Keratinocyte (primary cell): ENCODE data around the gene PDCD1LG2.

Experiments used
- EZH2 ChIP-seq: IDR thresholded peaks from one replicate; pipeline ENCODE4 v1.6.1; 2012; ENCODE audit warnings: inconsistent platforms, mild to moderate bottlenecking, low read length, moderate library complexity
- TF ChIP-seq, protein P1 (sequence below), 3 experiments: IDR thresholded peaks in 1 of 3; conservative IDR thresholded peaks in 1 of 3; optimal IDR thresholded peaks in 1 of 3; 2 replicates in 2 of 3; 3 replicates in 1 of 3; pipeline versions ENCODE3 to v1.5.1; 2011; ENCODE audit warnings: low read length in 3 of 3, mild to moderate bottlenecking in 3 of 3, moderate library complexity in 2 of 3, control low read depth in 1 of 3, inconsistent platforms in 1 of 3; ENCODE audit not compliant: insufficient read depth in 2 of 3; ENCODE audit errors: extremely low read depth in 1 of 3

DNA sequence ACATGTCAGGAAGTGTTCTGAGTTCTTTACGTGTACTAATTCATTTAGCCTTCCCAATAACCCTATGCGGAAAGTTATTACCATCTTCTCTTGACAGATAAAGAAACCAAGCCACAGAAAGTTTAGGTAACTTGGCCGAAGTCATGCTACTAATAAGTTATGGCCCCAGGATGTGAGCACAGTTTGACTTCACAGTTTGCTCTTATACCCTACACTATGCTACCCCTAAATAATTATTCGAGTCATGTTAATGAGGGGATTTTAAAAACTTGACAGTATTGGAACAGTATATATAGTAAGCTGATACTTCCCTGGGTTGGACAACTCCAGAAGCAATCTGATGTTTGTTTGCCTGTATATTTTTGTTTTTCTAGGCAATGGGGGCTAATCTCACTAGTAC, 29.4 kb upstream of the PDCD1LG2 start:
- TF ChIP-seq EZH2: no peak
- TF ChIP-seq, protein P1, sequence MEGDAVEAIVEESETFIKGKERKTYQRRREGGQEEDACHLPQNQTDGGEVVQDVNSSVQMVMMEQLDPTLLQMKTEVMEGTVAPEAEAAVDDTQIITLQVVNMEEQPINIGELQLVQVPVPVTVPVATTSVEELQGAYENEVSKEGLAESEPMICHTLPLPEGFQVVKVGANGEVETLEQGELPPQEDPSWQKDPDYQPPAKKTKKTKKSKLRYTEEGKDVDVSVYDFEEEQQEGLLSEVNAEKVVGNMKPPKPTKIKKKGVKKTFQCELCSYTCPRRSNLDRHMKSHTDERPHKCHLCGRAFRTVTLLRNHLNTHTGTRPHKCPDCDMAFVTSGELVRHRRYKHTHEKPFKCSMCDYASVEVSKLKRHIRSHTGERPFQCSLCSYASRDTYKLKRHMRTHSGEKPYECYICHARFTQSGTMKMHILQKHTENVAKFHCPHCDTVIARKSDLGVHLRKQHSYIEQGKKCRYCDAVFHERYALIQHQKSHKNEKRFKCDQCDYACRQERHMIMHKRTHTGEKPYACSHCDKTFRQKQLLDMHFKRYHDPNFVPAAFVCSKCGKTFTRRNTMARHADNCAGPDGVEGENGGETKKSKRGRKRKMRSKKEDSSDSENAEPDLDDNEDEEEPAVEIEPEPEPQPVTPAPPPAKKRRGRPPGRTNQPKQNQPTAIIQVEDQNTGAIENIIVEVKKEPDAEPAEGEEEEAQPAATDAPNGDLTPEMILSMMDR (optimal IDR thresholded peaks at IDR 0.05 in 1 of 3, IDR thresholded peaks at IDR 0.05 in 1 of 3, conservative IDR thresholded peaks at IDR 0.05 in 1 of 3; ENCODE audit: extremely low read depth in 1 of 3, insufficient read depth in 2 of 3, low read length in 3 of 3): no peak
